Heart left ventricle (tissue), 16 donors: Measurements from ENCODE around the gene EVI2A. TPM values are rescaled to one million over a fixed set of nuclear protein-coding genes. Genes with fewer than 3 reads are reported as not detected.

Experiments
- ATAC-seq, 4 donors: fragments of 200-7000 bp; cut with Tn5 transposase; one replicate each; pipeline ENCODE4 v1.9.1; 2020 to 2022; ENCODE audit warnings: moderate library complexity in 4 of 4, mild to moderate bottlenecking in 3 of 4, moderate number of reproducible peaks in 1 of 4
- DNase-seq, 5 donors: peaks; one replicate each; pipeline ENCODE4 v3.0.0-alpha.2; 2020
- H3K27ac ChIP-seq, 12 donors: fragments of 200-600 bp; sonication (generic) in 4 of 12; one replicate each; pipeline versions ENCODE4 v1.5.0 to v1.8.0; 2016 to 2022; ENCODE audit warnings: mild to moderate bottlenecking in 2 of 12
- H3K27me3 ChIP-seq, 9 donors: fragments of 200-600 bp; sonication (generic) in 2 of 9; one replicate each; pipeline versions ENCODE4 v1.5.1 to v1.8.0; 2016 to 2022; ENCODE audit warnings: mild to moderate bottlenecking in 3 of 9
- H3K36me3 ChIP-seq, 9 donors: fragments of 200-600 bp; sonication (generic) in 2 of 9; one replicate each; pipeline versions ENCODE4 v1.5.0 to v1.8.0; 2018 to 2022; ENCODE audit warnings: mild to moderate bottlenecking in 2 of 9
- H3K4me1 ChIP-seq, 12 donors: fragments of 200-600 bp; sonication (generic) in 4 of 12; one replicate each; pipeline versions ENCODE4 v1.5.0 to v1.8.0; 2016 to 2022; ENCODE audit warnings: mild to moderate bottlenecking in 3 of 12
- H3K4me3 ChIP-seq, 12 donors: fragments of 200-600 bp; sonication (generic) in 4 of 12; one replicate each; pipeline versions ENCODE4 v1.5.0 to v1.8.0; 2017 to 2022; ENCODE audit warnings: mild to moderate bottlenecking in 9 of 12, moderate library complexity in 4 of 12
- H3K9me3 ChIP-seq, 12 donors: fragments of 200-600 bp; sonication (generic) in 4 of 12; one replicate each; pipeline versions ENCODE4 v1.5.0 to v1.8.0; 2016 to 2022; ENCODE audit warnings: mild to moderate bottlenecking in 1 of 12
- CTCF ChIP-seq, 12 donors: fragments of 200-600 bp; sonication (generic) in 4 of 12; IDR thresholded peaks; one replicate each; pipeline versions ENCODE4 v1.5.0 to v1.8.0; 2018 to 2022; ENCODE audit warnings: antibody characterized with exemption in 12 of 12, mild to moderate bottlenecking in 5 of 12
- POLR2A ChIP-seq, 2 donors: fragments of 450-650 bp; IDR thresholded peaks; one replicate each; pipeline ENCODE4 v1.6.1; 2017; ENCODE audit warnings: antibody characterized with exemption in 2 of 2, mild to moderate bottlenecking in 2 of 2, moderate library complexity in 2 of 2
- WGBS, 4 donors: extraction: QIAGEN DNeasy Blood & Tissue Kit in 2 of 4; methylation state at CpG; one replicate each; pipeline versions ENCODE4 v1.1.5 to v1.1.7; 2013 to 2018; 5-methylcytosine and 5-hydroxymethylcytosine counted together
- intact Hi-C, 10 donors: fragments of 100-400 bp; cut with DNase I; formaldehyde crosslinking; loops; one replicate each; pipeline versions ENCODE4 v1.11.1 to v1.14.2; 2022
- polyA plus RNA-seq, 2 donors: library from polyadenylated mRNA; stranded (reverse); fragments of 200-250 nt; gene quantifications; one replicate each; pipeline ENCODE4 v1.2.3, GENCODE V29; 2013
- total RNA-seq, 9 donors: library from RNA; depleted of rRNA in 2 of 9; stranded (reverse); fragments of >200 nt in 2 of 9; fragmentation: NEBNext Ultra II Directional in 3 of 9; extraction: Animal tissue kit (Norgen Biotek cat#: 25700) in 3 of 9; gene quantifications; one replicate each; pipeline versions ENCODE4 v1.1.0 to v1.2.4, GENCODE V29; 2016 to 2023
- donor health status: ischemic (EF 13 %, LVEDD 7.1; RV severe dilation, severe dysfunction).
- donor health status: healthy with polysubstance abuse.
- donor health status: DM: no; HTN: yes; CAD: no.
- donor health status: DM: no; HTN: no; CAD: no.
- donor health status: ischemic (EF 25% LVEDD 6.9; RV normal size, moderate dysfunction).
- donor health status: ischemic (EF 25% LVEDD 5.7; RV mildly dilated, moderate dysfunction).
- donor health status: healthy.
- donor health status: DM: yes; HTN: yes; CAD: no.
- donor health status: ischemic (EF 35%, LVEDD 5.7; RV mildly dilated, moderate dysfunction).
- donor health status: nonischemic (EF 11% LVEDD 7.7; RV severe dilation, severe dysfunction).
- donor health status: DM: yes; HTN: yes; CAD: no.
- donor health status: PGD.
- donor health status: ischemic (EF 29% LVEDD 5.4; RV normal size, mild dysfunction).
- donor health status: nonischemic (EF 23%, LVEDD 6.1; RV moderate dilation, normal function).

EVI2A gene
- total and polyA plus RNA-seq, 11 donors = 0.63 to 13.3 (median 1.9) TPM

- H3K27ac ChIP-seq = peak overlapping the region in 1 of 12 donors; percentile 69
- peaks cover 0 to 57% (median 17%) of the 10 kb centered on the region in 9 donors for H3K36me3 ChIP-seq
- DNase-seq = no peak
- H3K27me3 ChIP-seq = no peaks in the 10 kb centered on the region
- H3K9me3 ChIP-seq = no peaks in the 10 kb centered on the region
- TF ChIP-seq POLR2A (IDR thresholded peaks at IDR 0.05) (no peak), CTCF (IDR thresholded peaks at IDR 0.05) (no peak)
- no peak overlapping the region for H3K4me3 ChIP-seq
- ATAC-seq = no peak
- H3K4me1 ChIP-seq = peaks cover 0 to 43% (median 27%) of the 10 kb centered on the region in 12 donors
- intact Hi-C loops = no loop called here
These were observed 48.6 kb downstream of the EVI2A start for GRCh38 chr17:31272803-31273202.

- Histone ChIP-seq H3K27me3 (no peaks in the 10 kb centered on the region), H3K4me3 (no peak overlapping the region), H3K27ac (peak overlapping the region in 1 of 12 donors; percentile 69), H3K36me3 (peaks cover 0 to 57% (median 12%) of the 10 kb centered on the region in 9 donors), H3K4me1 (peaks cover 0 to 43% (median 27%) of the 10 kb centered on the region in 12 donors), H3K9me3 (no peaks in the 10 kb centered on the region)
- ATAC-seq = no peak
- DNase-seq = no peak
- no peak for TF ChIP-seq POLR2A (IDR thresholded peaks at IDR 0.05)
- TF ChIP-seq CTCF (IDR thresholded peaks at IDR 0.05) = no peak
- intact Hi-C loops = no loop called here
- WGBS, 4 donors = 92 to 100% (median 98%) methylated on average over 1 of the region's 1 CpG
These were observed 49.2 kb downstream of the EVI2A start for GRCh38 chr17:31272236-31272635.

GRCh38 chr17:31269578-31269983 is 51.8 kb downstream of the EVI2A start:
- ATAC-seq = peak; percentile 60 to 90 (median 74)

GRCh38 chr17:31269036-31269577 is 52.3 kb downstream of the EVI2A start:
- Histone ChIP-seq H3K36me3 (peaks cover 0 to 64% (median 16%) of the 10 kb centered on the region in 9 donors), H3K4me3 (no peak overlapping the region), H3K27ac (peak overlapping the region in 6 of 12 donors; percentile 1 to 52 (median 38)), H3K9me3 (no peaks in the 10 kb centered on the region), H3K27me3 (no peaks in the 10 kb centered on the region), H3K4me1 (peaks cover 0 to 34% (median 24%) of the 10 kb centered on the region in 12 donors)
- TF ChIP-seq POLR2A (IDR thresholded peaks at IDR 0.05) = no peak
- no peak for TF ChIP-seq CTCF (IDR thresholded peaks at IDR 0.05)
- 98 to 100% (median 98%) methylated on average over 2 of the region's 2 CpGs for WGBS, 4 donors
- DNase-seq (no peak), ATAC-seq (no peak)
- intact Hi-C loops = no loop called here

More at GRCh38 chr17:31269578-31269983, 51.8 kb downstream of the EVI2A start:
- peaks cover 0 to 39% (median 24%) of the 10 kb centered on the region in 12 donors for H3K4me1 ChIP-seq
- no peaks in the 10 kb centered on the region for H3K9me3 ChIP-seq
- TF ChIP-seq POLR2A (IDR thresholded peaks at IDR 0.05) (no peak), CTCF (IDR thresholded peaks at IDR 0.05) (no peak)
- peaks cover 0 to 64% (median 16%) of the 10 kb centered on the region in 9 donors for H3K36me3 ChIP-seq
- no peak overlapping the region for H3K4me3 ChIP-seq
- peak in 3 of 5 donors; percentile 13 to 25 (median 23) for DNase-seq
- 31 to 46% (median 38%) methylated on average over 1 of the region's 1 CpG for WGBS, 4 donors
- intact Hi-C loops = no loop called here
- H3K27me3 ChIP-seq = no peaks in the 10 kb centered on the region
- peak overlapping the region in 7 of 12 donors; percentile 1 to 67 (median 36) for H3K27ac ChIP-seq

Other genes with a start within 250 kb of the EVI2A start
- 10 to 100 TPM; 43.8 to 82.0 (median 55.2) TPM for gene NF1, start 226.6 kb downstream of the EVI2A start, total RNA-seq
- gene NF1, start 226.6 kb downstream of the EVI2A start, polyA plus RNA-seq = 1 to 10 TPM; 6.8 to 9.0 TPM
- gene OMG, start 24.4 kb downstream of the EVI2A start, total RNA-seq = 1 to 10 TPM in 2 of 9 donors, under 1 TPM in 1, not detected in 6; 0.56 to 2.2 (median 1.0) TPM
- gene OMG, start 24.4 kb downstream of the EVI2A start, polyA plus RNA-seq = under 1 TPM; 0.14 to 0.30 TPM
- gene EVI2B, start 7.6 kb downstream of the EVI2A start, total RNA-seq = 10 to 100 TPM in 2 of 9 donors, 1 to 10 TPM in 6, under 1 TPM in 1; 0.81 to 21.5 (median 3.7) TPM
- gene EVI2B, start 7.6 kb downstream of the EVI2A start, polyA plus RNA-seq = 1 to 10 TPM; 1.1 to 2.2 TPM
- gene RAB11FIP4, start 70.1 kb upstream of the EVI2A start, total RNA-seq = 10 to 100 TPM in 2 of 9 donors, 1 to 10 TPM in 7; 3.7 to 13.7 (median 8.7) TPM
- 1 to 10 TPM; 1.5 to 3.7 TPM for gene RAB11FIP4, start 70.1 kb upstream of the EVI2A start, polyA plus RNA-seq